RPMI8226 (cell line): ENCODE data around the gene PSG6.
"Not testable (repeated sequence)": the region's sequence is repeated elsewhere in the genome, so short reads cannot be mapped to it uniquely, and the experiment has no call there.

Source experiments
- DNase-seq: peaks from one replicate; pipeline ENCODE4 v3.0.0-alpha.2; 2015

The PSG6 gene

GRCh38 chr19:42906162-42906561, 11.5 kb downstream of the PSG6 start:
- DNase-seq: not testable (repeated sequence)

- not testable (repeated sequence) for DNase-seq
These were observed 17.1 kb downstream of the PSG6 start for GRCh38 chr19:42900561-42900960.

DNA sequence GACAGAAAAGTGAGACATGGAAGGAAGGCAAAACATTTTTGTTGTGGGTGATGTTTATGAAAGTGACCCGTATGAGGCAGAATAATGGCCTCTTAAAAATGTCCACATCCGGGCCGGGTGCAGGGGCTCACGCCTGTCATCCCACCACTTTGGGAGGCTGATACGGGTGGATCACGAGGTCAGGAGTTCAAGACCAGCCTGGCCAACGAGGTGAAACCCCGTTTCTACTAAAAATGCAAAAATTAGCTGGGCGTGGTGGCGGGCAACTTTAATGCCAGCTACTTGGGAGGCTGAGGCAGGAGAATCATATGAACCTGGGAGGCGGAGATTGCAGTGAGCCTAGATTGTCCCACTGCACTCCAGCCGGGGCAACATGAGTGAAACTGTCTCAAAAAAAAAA, 18.0 kb downstream of the PSG6 start:
- not testable (repeated sequence) for DNase-seq

- DNase-seq: not testable (repeated sequence)
These were observed 18.6 kb downstream of the PSG6 start for GRCh38 chr19:42899110-42899509.

- not testable (repeated sequence) for DNase-seq
These were observed 19.0 kb downstream of the PSG6 start for GRCh38 chr19:42898656-42899055.

DNA sequence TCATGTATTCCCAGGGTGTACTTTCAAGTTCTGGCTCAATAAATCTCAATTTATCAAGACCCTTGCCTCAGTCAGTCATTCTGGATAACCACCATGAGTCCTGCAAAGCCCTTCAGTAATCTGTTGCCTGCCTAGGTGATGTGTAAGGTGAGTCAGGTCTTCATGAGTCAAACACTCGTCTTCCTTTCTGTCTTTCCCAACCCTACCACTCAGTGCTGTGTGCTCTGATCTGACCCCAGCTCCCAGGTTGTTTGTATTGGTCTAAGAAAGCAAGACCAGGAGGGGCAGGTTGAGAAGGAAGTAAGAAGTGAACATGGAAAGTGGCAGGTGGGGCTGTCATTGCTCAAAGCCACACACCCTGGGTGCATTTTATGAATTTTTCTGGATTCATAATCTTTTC, 20.0 kb downstream of the PSG6 start:
- not testable (repeated sequence) for DNase-seq

- not testable (repeated sequence) for DNase-seq
These were observed 27.2 kb downstream of the PSG6 start for GRCh38 chr19:42890446-42890845.

- not testable (repeated sequence) for DNase-seq
These were observed 29.7 kb downstream of the PSG6 start for GRCh38 chr19:42887876-42888445.

DNA sequence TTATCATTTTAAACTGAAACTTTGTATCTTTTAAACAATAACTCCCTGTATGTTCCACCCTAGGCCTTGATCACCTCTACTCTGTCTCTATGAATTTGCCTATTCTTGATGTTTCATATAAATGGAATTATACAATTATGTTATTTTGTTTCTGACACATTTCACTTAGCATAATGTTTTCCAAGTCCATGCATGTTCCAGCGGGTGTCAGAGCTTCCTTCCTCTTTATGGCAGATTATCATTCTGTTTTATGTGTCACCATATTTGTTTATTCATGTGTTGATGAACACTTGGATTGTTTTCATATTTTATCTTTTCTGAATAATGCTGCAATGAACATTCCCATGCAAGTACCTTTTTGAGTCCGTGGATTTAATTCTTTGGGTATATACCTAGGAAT, 35.0 kb downstream of the PSG6 start:
- DNase-seq: not testable (repeated sequence)

DNA sequence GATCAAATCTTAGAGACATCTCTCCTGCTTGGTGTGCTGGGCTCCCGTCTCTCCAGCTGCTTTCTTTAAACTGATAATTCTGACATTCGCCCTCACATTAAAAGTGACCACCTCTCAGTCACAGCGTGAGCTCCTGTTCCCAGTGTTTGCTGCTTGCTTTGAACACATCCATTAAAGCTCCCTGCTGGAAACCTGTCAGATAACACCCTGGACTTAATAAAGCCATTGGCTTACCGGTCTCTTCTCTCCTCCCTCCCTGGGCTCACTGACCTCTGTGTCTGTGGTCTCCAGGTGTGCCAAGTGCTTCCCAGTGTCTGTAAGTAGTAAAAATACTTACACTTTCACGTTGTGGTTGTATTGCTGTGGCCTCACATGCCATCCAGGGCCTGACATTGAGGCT, 35.7 kb downstream of the PSG6 start:
- not testable (repeated sequence) for DNase-seq

DNA sequence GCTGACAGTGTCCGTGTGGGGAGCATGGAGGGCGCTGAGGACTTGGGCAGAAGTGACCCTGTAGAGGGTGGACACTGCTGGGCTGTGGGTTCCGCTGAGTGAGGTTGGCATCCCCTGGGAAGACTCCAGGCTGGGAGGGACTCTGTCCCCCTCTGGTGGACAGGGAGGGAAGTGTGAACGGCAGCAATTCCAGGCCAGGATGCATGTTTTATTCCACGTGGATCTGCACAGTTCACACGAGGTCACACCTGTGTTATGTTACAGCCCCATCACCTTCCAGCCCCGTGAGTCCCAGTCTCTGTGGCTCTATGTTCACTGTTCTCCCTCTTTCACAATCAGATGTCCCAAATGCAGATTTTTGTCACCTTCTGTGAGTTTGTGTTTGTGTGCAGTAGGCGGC, 36.4 kb downstream of the PSG6 start:
- DNase-seq: not testable (repeated sequence)

DNA sequence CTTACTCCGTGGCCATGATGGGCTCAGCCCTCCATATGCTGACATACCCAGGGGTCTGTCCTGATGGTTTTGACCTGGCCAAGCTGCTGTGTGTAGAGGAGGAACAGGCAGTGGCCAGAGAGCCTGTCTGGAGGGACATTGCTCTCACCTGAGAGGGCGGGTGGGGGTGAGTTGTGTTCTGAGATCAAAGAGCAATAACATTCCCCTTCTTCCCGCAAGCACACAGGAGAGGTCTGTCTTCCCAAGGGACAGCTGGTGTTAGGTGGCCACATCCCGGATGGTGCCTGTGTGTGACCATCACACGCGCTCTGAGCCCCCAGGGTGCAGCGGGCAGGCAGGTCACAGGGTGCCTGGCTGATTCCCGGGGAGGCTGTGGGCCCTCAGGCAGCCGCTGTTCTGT, 37.1 kb downstream of the PSG6 start:
- DNase-seq: not testable (repeated sequence)

- no peak for DNase-seq
These were observed 38.1 kb downstream of the PSG6 start, which contains the start of gene PSG1 for GRCh38 chr19:42879613-42880012. PSG1 (minus strand) TSS chr19:42879713; CDS start chr19:42879581, 132 bp downstream.

- not testable (repeated sequence) for DNase-seq
These were observed 41.1 kb downstream of the PSG6 start for GRCh38 chr19:42876596-42876995.

GRCh38 chr19:42875881-42876280, 41.8 kb downstream of the PSG6 start:
- not testable (repeated sequence) for DNase-seq

- DNase-seq: not testable (repeated sequence)
These were observed 42.5 kb downstream of the PSG6 start for GRCh38 chr19:42874901-42875813.

DNA sequence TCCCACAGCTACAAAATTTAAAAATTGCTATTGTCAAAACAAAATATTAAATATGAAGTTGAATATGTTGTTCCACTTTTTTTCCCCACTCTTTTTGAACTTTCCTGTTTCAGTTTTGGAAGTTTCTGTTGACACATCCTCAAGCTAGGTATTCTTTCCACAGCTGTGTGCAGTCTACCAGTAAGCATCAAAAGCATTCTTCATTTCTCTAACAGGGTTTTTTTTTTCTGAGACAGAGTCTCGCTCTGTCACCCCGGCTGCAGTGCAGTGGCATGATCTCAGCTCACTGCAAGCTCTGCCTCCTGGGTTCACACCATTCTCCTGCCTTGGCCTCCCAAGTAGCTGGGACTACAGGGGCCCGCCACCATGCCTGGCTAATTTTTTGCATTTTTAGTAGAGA, 43.6 kb downstream of the PSG6 start:
- DNase-seq: not testable (repeated sequence)

DNA sequence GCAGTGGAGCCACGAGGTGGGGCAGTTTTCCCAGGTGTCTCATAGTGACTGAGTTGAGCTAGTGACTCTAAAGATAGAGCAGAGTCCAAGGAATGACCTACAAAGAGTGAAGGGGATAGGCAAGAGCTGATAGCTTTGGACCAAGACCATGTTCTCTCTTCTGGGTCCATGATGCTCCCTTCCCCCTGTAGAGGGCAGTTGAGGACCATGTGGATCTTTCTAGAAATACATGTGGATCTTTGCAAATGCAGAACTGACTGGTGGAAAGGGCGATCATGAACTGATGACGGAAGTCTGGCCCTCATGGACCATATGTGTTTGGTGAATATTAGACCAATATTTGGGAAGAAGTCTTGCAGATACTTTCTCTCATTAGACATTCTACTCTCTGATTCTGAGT, 45.1 kb downstream of the PSG6 start:
- no peak for DNase-seq

GRCh38 chr19:42857544-42857867, 60.2 kb downstream of the PSG6 start:
- DNase-seq: no peak

DNA sequence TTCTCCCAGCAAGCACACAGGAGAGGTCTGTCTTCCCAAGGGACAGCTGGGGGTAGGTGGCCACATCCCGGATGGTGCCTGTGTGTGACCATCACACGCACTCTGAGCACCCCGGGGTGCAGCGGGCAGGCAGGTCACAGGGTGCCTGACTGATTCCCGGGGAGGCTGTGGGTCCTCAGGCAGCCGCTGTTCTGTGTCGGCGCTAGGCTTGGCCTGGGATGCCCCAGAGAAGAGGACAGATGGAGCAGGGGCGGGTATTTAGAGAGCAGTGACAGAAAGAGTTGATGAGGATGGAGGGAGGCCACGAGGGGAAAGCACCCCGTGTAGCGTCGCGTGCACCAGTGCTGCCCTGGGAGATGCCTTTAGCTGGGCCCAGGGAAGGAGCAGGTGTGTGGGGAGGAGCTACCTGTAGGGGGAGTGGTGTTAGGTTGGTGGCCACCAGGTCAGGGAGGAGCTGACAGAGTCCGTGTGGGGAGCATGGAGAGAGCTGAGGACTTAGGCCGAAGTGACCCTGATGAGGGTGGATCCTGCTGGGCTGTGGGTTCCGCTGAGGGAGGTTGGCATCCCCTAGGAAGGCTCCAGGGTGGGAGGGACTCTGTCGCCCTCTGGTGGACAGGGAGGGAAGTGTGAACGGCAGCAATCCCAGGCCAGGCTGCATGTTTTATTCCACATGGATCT, 60.7 kb downstream of the PSG6 start:
- DNase-seq: not testable (repeated sequence)

DNA sequence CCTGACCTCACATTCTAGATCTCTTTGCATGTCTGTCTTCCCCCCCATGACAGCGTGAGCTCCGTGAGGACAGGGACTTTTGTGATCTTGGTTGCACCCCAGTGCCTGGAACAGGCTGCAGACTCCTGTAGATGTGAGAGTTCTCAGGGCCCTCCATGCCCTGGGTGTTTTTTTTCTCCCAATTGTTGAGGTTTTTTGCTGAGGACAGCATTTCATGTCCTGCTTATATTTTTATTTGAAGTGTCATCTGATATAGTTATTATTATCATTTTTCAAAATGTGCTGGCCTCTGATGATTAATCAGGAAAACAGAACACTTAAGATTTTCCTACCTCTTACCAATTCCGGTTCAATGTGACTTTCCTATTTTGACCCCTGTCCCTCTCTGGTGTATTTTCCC, 62.9 kb downstream of the PSG6 start:
- DNase-seq: not testable (repeated sequence)

GRCh38 chr19:42853231-42853630, 64.5 kb downstream of the PSG6 start:
- DNase-seq: not testable (repeated sequence)

- DNase-seq: not testable (repeated sequence)
These were observed 64.9 kb downstream of the PSG6 start for GRCh38 chr19:42852821-42853220.
